GM15510 (cell line): ENCODE data around the gene FURIN.

ENCODE experiments used
- POLR2A ChIP-seq: IDR thresholded peaks from 3 replicates; pipeline ENCODE4 v1.6.1; 2011; ENCODE audit warnings: borderline replicate concordance; ENCODE audit not compliant: insufficient read length; ENCODE audit errors: extremely low read depth

The FURIN gene

DNA sequence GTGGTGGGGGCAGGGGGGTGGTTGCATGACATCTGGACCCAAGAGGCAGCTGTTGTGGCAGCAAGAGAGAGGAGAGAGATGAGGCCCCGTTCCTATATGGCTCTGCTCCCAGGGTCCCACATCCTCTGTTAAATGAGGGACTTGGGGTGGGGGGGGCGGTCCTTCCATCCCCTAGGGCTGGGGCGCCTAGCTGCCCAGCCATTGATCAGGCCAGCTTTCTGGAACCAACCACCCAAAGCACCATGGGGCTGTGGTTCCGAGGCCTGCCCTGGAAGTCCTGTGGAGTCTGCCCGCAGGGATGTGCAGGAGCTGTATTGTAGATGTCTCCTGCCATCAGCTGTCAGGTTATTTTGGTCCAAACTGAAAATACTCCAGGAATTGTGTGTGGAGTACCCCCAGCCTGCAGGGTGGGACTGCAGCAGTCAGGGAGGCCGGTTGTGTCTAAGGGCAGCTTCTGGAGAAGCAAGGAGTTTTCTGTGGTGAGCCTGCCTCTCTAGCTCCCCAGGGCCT is 5.2 kb downstream of the FURIN start:
- TF ChIP-seq POLR2A: no peak

DNA sequence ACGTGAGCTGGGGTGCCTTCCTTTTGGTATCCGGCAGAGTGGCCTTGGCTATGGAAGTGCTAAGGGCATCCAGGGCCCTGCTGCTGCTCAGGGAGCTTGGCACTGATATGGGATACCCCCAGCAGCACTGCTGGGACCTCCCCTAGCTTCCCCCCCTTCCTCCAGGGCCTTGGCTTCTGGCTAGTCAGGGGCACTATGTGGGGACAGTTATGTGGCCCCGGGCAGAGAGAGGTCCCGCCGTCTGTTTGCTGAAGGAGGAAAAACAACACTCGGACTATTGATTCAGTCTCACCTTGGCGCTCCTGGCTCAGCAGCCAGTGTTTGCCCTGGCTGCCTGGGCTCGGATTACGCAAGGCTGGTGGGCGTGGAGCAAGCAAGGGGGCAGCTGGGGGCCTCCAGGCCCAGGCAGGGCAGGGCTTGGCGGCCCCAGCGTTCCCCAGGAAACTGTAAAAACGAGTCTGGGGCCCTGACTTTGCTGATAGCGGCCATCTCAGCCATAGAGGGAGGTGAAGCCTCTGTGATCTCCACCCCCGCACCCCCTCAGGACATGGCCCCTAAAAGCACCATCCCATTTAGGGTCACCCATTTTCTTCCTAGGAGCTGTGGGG is 5.7 kb downstream of the FURIN start:
- no peak for TF ChIP-seq POLR2A

DNA sequence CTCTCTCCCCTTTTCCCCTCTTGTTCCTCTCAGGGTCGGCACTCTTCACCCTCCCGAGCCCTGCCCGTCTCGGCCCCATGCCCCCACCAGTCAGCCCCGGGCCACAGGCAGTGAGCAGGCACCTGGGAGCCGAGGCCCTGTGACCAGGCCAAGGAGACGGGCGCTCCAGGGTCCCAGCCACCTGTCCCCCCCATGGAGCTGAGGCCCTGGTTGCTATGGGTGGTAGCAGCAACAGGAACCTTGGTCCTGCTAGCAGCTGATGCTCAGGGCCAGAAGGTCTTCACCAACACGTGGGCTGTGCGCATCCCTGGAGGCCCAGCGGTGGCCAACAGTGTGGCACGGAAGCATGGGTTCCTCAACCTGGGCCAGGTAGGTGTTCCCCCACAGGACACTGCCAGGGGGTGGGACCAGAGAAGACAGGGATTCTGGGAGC is 7.2 kb downstream of the FURIN start:
- no peak for TF ChIP-seq POLR2A

DNA sequence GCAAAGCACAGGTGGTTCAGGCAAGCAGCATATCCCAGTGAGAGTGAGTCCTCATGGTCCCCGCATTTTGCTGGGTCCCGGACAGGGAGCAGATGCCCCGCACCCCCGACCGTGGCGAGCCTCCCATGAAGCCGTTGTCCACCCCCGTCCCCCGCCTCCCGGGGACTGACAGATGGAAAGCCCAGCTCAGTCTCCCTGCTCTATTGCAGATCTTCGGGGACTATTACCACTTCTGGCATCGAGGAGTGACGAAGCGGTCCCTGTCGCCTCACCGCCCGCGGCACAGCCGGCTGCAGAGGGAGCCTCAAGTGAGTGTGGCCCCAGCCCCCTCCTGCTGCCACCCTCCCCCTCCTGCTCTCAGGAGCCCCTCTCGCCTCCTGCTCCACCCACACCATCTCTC is 7.7 kb downstream of the FURIN start:
- no peak for TF ChIP-seq POLR2A

DNA sequence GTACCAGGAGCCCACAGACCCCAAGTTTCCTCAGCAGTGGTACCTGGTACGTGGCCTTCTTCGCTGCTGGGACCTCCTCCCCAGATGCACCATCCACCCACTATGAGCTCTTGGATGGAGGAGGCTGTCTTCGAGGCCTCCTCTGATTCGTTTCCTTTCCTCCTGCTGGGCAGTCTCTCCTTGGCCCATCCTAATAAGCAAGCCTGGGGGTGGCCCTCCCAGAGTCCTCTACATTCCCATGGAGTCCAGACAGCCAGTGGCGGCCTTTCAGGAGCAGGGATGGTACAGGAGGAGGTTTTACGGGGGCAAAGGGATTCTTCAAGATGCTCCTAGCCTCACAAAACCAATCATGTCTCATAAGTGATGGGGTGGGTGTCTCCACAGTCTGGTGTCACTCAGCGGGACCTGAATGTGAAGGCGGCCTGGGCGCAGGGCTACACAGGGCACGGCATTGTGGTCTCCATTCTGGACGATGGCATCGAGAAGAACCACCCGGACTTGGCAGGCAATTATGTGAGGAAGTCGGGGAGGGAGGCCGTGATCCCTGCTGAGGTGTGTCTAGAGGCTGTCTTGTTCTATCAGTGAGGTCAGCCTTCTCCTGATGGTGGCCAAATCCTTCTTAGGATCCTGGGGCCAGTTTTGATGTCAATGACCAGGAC is 8.3 kb downstream of the FURIN start:
- TF ChIP-seq POLR2A: no peak

DNA sequence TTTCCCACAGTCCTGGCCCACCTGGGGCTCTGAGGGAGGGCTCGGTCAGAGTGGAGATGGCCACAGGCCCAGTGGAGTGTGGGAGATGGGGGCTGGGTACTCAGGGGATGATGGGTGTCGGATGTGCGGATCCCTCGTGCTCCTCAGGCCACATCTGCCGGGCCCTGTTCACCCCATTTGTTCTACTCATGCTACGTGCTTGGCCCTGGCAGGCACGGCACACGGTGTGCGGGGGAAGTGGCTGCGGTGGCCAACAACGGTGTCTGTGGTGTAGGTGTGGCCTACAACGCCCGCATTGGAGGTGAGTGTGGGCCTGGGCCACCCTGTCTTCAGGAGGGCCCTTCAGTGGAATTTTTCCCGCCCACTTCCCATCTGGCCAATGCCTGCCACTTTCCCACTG is 8.9 kb downstream of the FURIN start:
- TF ChIP-seq POLR2A: no peak

DNA sequence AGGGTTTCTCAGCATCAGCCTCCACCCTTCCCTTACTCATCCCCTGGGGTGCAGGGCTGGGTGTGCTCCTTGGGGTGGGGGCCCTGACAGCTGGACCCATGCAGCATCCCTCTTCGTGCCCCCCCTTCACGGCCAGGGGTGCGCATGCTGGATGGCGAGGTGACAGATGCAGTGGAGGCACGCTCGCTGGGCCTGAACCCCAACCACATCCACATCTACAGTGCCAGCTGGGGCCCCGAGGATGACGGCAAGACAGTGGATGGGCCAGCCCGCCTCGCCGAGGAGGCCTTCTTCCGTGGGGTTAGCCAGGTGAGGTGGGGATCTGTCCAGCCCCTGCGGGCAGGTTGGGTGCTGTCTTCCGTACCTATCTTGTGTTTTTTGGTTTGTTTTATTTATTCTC is 9.6 kb downstream of the FURIN start:
- TF ChIP-seq POLR2A: no peak

DNA sequence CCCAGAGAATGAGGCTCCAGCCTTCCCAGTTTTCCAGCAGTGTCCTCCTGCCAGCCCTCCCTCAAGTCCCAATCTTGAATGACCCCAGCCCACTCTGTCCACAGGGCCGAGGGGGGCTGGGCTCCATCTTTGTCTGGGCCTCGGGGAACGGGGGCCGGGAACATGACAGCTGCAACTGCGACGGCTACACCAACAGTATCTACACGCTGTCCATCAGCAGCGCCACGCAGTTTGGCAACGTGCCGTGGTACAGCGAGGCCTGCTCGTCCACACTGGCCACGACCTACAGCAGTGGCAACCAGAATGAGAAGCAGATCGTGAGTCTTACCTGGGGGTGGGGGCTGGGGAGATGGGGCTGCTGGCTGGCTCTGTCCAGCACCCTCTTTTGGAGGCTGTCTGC is 10.3 kb downstream of the FURIN start:
- no peak for TF ChIP-seq POLR2A

DNA sequence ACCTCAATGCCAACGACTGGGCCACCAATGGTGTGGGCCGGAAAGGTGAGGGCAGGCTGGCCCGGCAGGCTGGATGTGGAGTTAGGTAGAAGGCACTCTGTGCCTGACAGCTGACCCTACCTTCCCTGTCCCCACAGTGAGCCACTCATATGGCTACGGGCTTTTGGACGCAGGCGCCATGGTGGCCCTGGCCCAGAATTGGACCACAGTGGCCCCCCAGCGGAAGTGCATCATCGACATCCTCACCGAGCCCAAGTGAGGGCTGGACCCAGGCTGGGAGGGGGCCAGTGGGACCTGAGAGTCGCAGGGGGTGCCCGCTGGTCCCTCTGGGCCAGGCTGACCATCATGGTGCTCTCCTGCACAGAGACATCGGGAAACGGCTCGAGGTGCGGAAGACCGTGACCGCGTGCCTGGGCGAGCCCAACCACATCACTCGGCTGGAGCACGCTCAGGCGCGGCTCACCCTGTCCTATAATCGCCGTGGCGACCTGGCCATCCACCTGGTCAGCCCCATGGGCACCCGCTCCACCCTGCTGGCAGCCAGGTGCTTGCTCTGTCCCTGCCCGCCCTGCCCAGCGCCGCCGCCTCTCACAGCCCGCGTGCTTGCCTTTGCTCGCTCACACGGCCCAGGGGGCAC is 11.5 kb downstream of the FURIN start:
- no peak for TF ChIP-seq POLR2A

DNA sequence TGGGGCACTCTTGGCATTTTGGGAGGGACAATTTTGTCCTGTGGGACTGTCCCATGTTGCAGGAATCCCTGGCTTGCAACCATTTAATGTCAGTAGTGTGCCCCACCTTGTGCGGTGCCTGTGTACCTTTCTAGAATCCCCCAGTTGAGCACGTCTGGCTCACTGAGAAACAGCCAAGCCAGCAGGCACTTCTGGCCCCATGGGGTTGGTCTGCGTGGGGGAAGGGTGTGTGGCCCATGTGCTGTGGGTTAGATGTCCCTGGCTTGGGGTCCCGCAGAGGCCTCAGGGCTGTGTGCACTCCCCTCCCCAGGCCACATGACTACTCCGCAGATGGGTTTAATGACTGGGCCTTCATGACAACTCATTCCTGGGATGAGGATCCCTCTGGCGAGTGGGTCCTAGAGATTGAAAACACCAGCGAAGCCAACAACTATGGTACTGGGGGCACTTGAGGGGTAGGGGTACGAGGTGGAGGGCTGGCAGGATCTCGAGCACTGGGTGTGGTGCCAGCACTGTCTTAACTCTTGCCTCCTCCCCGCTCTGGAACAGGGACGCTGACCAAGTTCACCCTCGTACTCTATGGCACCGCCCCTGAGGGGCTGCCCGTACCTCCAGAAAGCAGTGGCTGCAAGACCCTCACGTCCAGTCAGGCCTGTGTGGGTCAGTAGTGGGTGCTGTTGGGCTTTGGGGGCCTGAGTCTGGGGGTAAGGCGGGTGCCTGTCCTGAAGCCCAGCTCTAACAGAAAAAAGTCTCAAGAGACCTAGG is 12.2 kb downstream of the FURIN start:
- no peak for TF ChIP-seq POLR2A

DNA sequence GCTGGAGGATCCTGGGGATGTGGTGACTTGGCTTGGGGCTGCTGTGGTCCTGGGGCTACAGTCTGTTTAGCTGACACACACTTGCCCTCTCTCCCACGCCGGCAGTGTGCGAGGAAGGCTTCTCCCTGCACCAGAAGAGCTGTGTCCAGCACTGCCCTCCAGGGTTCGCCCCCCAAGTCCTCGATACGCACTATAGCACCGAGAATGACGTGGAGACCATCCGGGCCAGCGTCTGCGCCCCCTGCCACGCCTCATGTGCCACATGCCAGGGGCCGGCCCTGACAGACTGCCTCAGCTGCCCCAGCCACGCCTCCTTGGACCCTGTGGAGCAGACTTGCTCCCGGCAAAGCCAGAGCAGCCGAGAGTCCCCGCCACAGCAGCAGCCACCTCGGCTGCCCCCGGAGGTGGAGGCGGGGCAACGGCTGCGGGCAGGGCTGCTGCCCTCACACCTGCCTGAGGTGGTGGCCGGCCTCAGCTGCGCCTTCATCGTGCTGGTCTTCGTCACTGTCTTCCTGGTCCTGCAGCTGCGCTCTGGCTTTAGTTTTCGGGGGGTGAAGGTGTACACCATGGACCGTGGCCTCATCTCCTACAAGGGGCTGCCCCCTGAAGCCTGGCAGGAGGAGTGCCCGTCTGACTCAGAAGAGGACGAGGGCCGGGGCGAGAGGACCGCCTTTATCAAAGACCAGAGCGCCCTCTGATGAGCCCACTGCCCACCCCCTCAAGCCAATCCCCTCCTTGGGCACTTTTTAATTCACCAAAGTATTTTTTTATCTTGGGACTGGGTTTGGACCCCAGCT is 13.0 kb downstream of the FURIN start:
- TF ChIP-seq POLR2A: no peak

DNA sequence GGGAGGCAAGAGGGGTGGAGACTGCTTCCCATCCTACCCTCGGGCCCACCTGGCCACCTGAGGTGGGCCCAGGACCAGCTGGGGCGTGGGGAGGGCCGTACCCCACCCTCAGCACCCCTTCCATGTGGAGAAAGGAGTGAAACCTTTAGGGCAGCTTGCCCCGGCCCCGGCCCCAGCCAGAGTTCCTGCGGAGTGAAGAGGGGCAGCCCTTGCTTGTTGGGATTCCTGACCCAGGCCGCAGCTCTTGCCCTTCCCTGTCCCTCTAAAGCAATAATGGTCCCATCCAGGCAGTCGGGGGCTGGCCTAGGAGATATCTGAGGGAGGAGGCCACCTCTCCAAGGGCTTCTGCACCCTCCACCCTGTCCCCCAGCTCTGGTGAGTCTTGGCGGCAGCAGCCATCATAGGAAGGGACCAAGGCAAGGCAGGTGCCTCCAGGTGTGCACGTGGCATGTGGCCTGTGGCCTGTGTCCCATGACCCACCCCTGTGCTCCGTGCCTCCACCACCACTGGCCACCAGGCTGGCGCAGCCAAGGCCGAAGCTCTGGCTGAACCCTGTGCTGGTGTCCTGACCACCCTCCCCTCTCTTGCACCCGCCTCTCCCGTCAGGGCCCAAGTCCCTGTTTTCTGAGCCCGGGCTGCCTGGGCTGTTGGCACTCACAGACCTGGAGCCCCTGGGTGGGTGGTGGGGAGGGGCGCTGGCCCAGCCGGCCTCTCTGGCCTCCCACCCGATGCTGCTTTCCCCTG is 13.8 kb downstream of the FURIN start:
- TF ChIP-seq POLR2A: no peak

DNA sequence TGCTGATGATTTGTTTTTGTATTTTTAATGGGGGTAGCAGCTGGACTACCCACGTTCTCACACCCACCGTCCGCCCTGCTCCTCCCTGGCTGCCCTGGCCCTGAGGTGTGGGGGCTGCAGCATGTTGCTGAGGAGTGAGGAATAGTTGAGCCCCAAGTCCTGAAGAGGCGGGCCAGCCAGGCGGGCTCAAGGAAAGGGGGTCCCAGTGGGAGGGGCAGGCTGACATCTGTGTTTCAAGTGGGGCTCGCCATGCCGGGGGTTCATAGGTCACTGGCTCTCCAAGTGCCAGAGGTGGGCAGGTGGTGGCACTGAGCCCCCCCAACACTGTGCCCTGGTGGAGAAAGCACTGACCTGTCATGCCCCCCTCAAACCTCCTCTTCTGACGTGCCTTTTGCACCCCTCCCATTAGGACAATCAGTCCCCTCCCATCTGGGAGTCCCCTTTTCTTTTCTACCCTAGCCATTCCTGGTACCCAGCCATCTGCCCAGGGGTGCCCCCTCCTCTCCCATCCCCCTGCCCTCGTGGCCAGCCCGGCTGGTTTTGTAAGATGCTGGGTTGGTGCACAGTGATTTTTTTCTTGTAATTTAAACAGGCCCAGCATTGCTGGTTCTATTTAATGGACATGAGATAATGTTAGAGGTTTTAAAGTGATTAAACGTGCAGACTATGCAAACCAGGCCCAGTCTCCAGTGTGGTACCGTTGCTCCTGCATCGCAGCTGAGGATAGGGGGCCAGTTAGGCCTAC is 14.6 kb downstream of the FURIN start:
- no peak for TF ChIP-seq POLR2A
